H1 (cell line): Measurements from ENCODE around the gene VIPR2. TPM values are rescaled to one million over a fixed set of nuclear protein-coding genes. Genes with fewer than 3 reads are reported as not detected.

ENCODE experiments used
- ASH2L ChIP-seq: fragments of 200-600, 300-600 bp; sonication (generic); IDR thresholded peaks from one replicate; pipeline ENCODE4 v1.7.1; 2017; ENCODE audit warnings: low read length
- CEBPB ChIP-seq: IDR thresholded peaks from 2 replicates; pipeline ENCODE4 v1.6.1; 2012; ENCODE audit warnings: low read depth, low read length
- CHD1 ChIP-seq: IDR thresholded peaks from 2 replicates; pipeline ENCODE4 v1.6.1; 2012; ENCODE audit warnings: low read depth, low read length, improper control_type of control experiment
- EP300 ChIP-seq, 2 experiments: IDR thresholded peaks; 1 replicate in 1 of 2; 2 replicates in 1 of 2; pipeline ENCODE4 v1.6.1; 2011 to 2012; ENCODE audit warnings: low read depth in 2 of 2, low read length in 2 of 2, mild to moderate bottlenecking in 2 of 2, borderline replicate concordance in 1 of 2, inconsistent platforms in 1 of 2, moderate library complexity in 1 of 2
- GABPA ChIP-seq: IDR thresholded peaks from 2 replicates; pipeline ENCODE4 v1.6.1; 2011; ENCODE audit warnings: mild to moderate bottlenecking, low read length, moderate library complexity, borderline replicate concordance; ENCODE audit not compliant: insufficient read depth
- GTF2F1 ChIP-seq: IDR thresholded peaks from 2 replicates; pipeline ENCODE4 v1.6.1; 2012; ENCODE audit warnings: low read depth, low read length, improper control_type of control experiment, borderline replicate concordance
- JUN ChIP-seq: IDR thresholded peaks from 2 replicates; pipeline ENCODE4 v1.6.1; 2011; ENCODE audit warnings: low read depth, mild to moderate bottlenecking, improper control_type of control experiment, low read length
- KDM1A ChIP-seq: fragments of 200-600, 300-600 bp; sonication (generic); IDR thresholded peaks from 2 replicates; pipeline ENCODE4 v1.7.1; 2016; ENCODE audit warnings: mild to moderate bottlenecking, low read length, borderline replicate concordance
- NRF1 ChIP-seq: IDR thresholded peaks from 2 replicates; pipeline ENCODE4 v1.6.1; 2011; ENCODE audit warnings: mild to moderate bottlenecking, low read depth, low read length, improper control_type of control experiment
- POLR2A ChIP-seq, 2 experiments: IDR thresholded peaks; 1 replicate in 1 of 2; 2 replicates in 1 of 2; pipeline ENCODE4 v1.6.1; 2011; ENCODE audit warnings: low read depth in 2 of 2, low read length in 2 of 2, mild to moderate bottlenecking in 2 of 2; ENCODE audit errors: control extremely low read depth in 1 of 2
- RAD21 ChIP-seq, 2 experiments: IDR thresholded peaks in 1 of 2; conservative IDR thresholded peaks in 1 of 2; 2 replicates each; pipeline ENCODE4 v1.6.1; 2011; ENCODE audit warnings: low read depth in 2 of 2, low read length in 2 of 2, improper control_type of control experiment in 1 of 2, inconsistent platforms in 1 of 2, mild to moderate bottlenecking in 1 of 2, moderate library complexity in 1 of 2
- RFX5 ChIP-seq: IDR thresholded peaks from 2 replicates; pipeline ENCODE4 v1.6.1; 2011; ENCODE audit warnings: low read depth, low read length, improper control_type of control experiment, borderline replicate concordance
- RXRA ChIP-seq: IDR thresholded peaks from 2 replicates; pipeline ENCODE4 v1.6.1; 2011; ENCODE audit warnings: low read depth, mild to moderate bottlenecking, low read length, moderate library complexity; ENCODE audit not compliant: insufficient read depth
- SAP30 ChIP-seq: fragments of 300-600 bp; sonication (generic); IDR thresholded peaks from 2 replicates; pipeline ENCODE4 v1.7.1; 2012; ENCODE audit warnings: low read length, moderate library complexity, mild to moderate bottlenecking, inconsistent platforms; ENCODE audit not compliant: insufficient read depth, insufficient replicate concordance
- SP2 ChIP-seq: IDR thresholded peaks from 2 replicates; pipeline ENCODE4 v1.6.1; 2012; ENCODE audit warnings: mild to moderate bottlenecking, low read length, inconsistent platforms
- polyA plus RNA-seq, 7 experiments: library from polyadenylated mRNA; depleted of rRNA in 3 of 7; stranded (reverse) in 5 of 7; unstranded in 2 of 7; fragments of >200 nt in 5 of 7; fragments of 200-250 nt in 2 of 7; gene quantifications; 1 replicate in 5 of 7; 2 replicates in 1 of 7; 4 replicates in 1 of 7; pipeline versions ENCODE4 v1.2.1 to v1.2.3, GENCODE V29; 2011 to 2013; ENCODE audit warnings: missing spikeins in 2 of 7, mixed read lengths in 2 of 7
- total RNA-seq: library from RNA; stranded (reverse); fragmentation: NEBNext Ultra II Directional; extraction: Animal tissue kit (Norgen Biotek cat#: 25700); gene quantifications from 2 replicates; pipeline ENCODE4 v1.2.1, GENCODE V29; 2021
- TF ChIP-seq, protein P1 (sequence below): IDR thresholded peaks from 2 replicates; pipeline ENCODE4 v1.6.1; 2011; ENCODE audit warnings: low read length, improper control_type of control experiment

The VIPR2 gene
- total and polyA plus RNA-seq, 2 of the 8 experiments (the other 6 are each of a cell fraction or from before 2014, with no cell fraction given), result 2.4 to 6.3 TPM

DNA sequence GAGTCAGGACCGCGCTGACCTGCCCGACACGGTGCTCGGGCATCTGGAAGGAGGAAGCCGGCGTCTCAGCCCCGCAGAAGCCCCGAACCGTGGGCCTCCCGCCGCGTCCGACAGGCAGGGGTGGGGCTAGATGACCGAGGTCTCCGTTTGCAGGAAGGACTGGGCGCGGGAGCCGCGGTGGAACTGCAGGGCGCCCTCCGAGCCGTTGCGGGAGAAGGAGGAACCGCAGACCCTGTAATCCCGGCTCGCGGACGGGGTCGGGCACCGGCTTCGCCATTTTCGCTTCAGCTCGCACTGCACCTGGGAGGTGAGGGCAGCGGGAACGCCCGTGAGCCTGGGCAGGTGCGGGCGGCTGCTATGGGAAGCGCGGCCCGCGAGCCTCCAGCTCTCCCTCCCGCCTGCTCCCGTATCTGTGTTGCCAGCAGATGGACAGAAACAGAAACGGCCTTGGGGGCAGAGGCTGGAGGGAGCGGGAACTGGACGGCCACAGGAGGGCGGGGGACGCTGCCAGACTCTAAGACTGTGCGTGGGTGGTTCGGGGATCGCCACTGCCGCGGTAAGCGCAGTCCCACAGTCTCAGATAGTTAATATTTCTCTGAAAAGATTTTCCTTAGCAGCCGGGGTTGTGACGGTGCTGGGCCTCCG lies 114.1 kb downstream of the VIPR2 start (continued):
- peak; percentile 68 for TF ChIP-seq ASH2L
- no peak for TF ChIP-seq SP2
- TF ChIP-seq, protein P1, sequence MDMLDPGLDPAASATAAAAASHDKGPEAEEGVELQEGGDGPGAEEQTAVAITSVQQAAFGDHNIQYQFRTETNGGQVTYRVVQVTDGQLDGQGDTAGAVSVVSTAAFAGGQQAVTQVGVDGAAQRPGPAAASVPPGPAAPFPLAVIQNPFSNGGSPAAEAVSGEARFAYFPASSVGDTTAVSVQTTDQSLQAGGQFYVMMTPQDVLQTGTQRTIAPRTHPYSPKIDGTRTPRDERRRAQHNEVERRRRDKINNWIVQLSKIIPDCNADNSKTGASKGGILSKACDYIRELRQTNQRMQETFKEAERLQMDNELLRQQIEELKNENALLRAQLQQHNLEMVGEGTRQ, result no peak
- no peak for TF ChIP-seq RFX5
- TF ChIP-seq JUN, result no peak
- no peak for TF ChIP-seq EP300 (IDR thresholded peaks at IDR 0.05; ENCODE audit: borderline replicate concordance in 1 of 2, low read depth in 2 of 2, low read length in 2 of 2)
- no peak for TF ChIP-seq SAP30
- TF ChIP-seq GABPA, result peak; percentile 63; the same call in 1 of the 2 replicates
- no peak; a peak in 1 of 3 replicates for TF ChIP-seq POLR2A (IDR thresholded peaks at IDR 0.05; ENCODE audit: control extremely low read depth in 1 of 2, low read depth in 2 of 2, low read length in 2 of 2)
- TF ChIP-seq RAD21 (IDR thresholded peaks at IDR 0.05 in 1 of 2, conservative IDR thresholded peaks at IDR 0.05 in 1 of 2; ENCODE audit: low read depth in 2 of 2, low read length in 2 of 2), result peak; percentile 32 to 37; a peak in 3 of 4 replicates
- no peak for TF ChIP-seq RXRA
- TF ChIP-seq GTF2F1, result no peak
- TF ChIP-seq CHD1, result no peak
- TF ChIP-seq CEBPB, result no peak
- TF ChIP-seq KDM1A, result no peak
- TF ChIP-seq NRF1, result no peak
